ENCODE results near the gene NR2F6. TPM values are rescaled to one million over a fixed set of nuclear protein-coding genes. Genes with fewer than 3 reads are reported as not detected.

NR2F6 gene
- total RNA-seq, 1 experiment from 2014 or later, result 90.8 TPM

- CTCF ChIA-PET, result no interaction called here
- Histone ChIP-seq H3F3A (ENCODE audit: insufficient read depth, low read depth) (peaks cover 27% of the 10 kb centered on the region), H3K4me3 (no peak overlapping the region), H3K9me3 (ENCODE audit: insufficient read depth, low read depth) (no peaks in the 10 kb centered on the region), H4K20me1 (ENCODE audit: insufficient read depth) (no peaks in the 10 kb centered on the region), H3K79me2 (ENCODE audit: low read depth) (no peaks in the 10 kb centered on the region), H3K9me2 (ENCODE audit: insufficient read depth) (no peaks in the 10 kb centered on the region), H2AFZ (no peak overlapping the region), H3K36me3 (ENCODE audit: low read depth) (no peaks in the 10 kb centered on the region), H3K4me2 (peak overlapping the region; percentile 20), H3K4me1 (replicated peaks; ENCODE audit: insufficient read depth) (peaks cover 23% of the 10 kb centered on the region), H3K27ac (peak overlapping the region; percentile 68), H3K27me3 (ENCODE audit: insufficient read depth, low read depth) (no peaks in the 10 kb centered on the region)
- peak in 1 of 2 experiments; percentile 40 for DNase-seq
- intact Hi-C loops (cut with micrococcal nuclease; ENCODE audit: unreplicated experiment), result no loop called here
- POLR2A ChIA-PET (ENCODE audit: unreplicated experiment), result interaction anchor here (1.0 to 1.2 kb wide), 2 partner anchors 12 to 40 kb away, joined by 5 to 13 read pairs; partner anchors contain the start of genes BABAM1 and USE1
- TF ChIP-seq, protein P1, sequence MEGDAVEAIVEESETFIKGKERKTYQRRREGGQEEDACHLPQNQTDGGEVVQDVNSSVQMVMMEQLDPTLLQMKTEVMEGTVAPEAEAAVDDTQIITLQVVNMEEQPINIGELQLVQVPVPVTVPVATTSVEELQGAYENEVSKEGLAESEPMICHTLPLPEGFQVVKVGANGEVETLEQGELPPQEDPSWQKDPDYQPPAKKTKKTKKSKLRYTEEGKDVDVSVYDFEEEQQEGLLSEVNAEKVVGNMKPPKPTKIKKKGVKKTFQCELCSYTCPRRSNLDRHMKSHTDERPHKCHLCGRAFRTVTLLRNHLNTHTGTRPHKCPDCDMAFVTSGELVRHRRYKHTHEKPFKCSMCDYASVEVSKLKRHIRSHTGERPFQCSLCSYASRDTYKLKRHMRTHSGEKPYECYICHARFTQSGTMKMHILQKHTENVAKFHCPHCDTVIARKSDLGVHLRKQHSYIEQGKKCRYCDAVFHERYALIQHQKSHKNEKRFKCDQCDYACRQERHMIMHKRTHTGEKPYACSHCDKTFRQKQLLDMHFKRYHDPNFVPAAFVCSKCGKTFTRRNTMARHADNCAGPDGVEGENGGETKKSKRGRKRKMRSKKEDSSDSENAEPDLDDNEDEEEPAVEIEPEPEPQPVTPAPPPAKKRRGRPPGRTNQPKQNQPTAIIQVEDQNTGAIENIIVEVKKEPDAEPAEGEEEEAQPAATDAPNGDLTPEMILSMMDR (conservative IDR thresholded peaks at IDR 0.05), result no peak
- no TSS peak for BruUV-seq (replicated peaks)
These were observed 8.9 kb upstream of the NR2F6 start for GRCh38 chr19:17254636-17255035.

DNA sequence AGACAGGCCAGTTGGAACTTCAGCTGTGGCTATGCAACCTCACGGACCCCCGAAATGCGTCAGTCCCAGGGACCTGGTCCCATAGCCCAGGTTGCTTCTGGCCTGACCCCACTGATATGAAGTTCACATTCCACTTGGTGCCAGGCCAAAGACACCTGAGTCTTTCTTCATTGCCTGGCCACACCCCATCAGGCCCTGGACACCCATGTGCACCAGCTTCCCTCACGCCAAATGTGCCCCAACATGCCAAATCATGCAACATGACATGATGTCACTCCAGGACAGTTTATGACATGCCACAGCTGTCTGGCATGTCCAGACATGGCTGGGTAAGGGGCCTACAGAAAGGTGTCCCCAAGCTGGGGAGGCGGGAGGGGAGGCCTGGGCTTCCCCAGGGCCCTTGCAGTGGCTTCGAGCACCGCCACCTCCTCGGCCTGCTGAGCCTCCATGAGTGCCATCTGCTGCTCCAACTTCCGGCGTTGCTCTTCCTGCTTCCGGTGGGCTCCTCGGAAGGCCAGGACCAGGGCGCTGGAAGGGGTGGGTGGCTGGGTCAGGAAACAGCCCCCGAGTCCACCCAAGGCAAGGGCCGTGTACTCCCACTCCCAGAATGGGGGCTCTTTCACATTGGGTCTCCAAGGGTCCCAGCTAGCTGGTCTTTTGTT, 4.3 kb upstream of the NR2F6 start:
- POLR2A ChIA-PET (ENCODE audit: unreplicated experiment), result no interaction called here
- H3K9me2 ChIP-seq (ENCODE audit: insufficient read depth), result no peaks in the 10 kb centered on the region
- peaks cover 52% of the 10 kb centered on the region for H3F3A ChIP-seq (ENCODE audit: insufficient read depth, low read depth)
- no peak overlapping the region for H2AFZ ChIP-seq
- H3K9me3 ChIP-seq (ENCODE audit: insufficient read depth, low read depth), result no peaks in the 10 kb centered on the region
- no peak overlapping the region for H3K4me3 ChIP-seq
- H3K79me2 ChIP-seq (ENCODE audit: low read depth), result peaks cover 7% of the 10 kb centered on the region; the same call in 1 of the 2 replicates
- TF ChIP-seq, protein P1 (conservative IDR thresholded peaks at IDR 0.05), result no peak
- TF ChIP-seq EZH2 (IDR thresholded peaks at IDR 0.05; ENCODE audit: low read depth), result no peak
- CTCF ChIA-PET, result interaction anchor here (0.6 kb wide), 1 partner anchor 16 kb away, joined by 6 read pairs; no protein-coding TSS in a partner anchor
- peak overlapping the region; percentile 29 for H3K4me2 ChIP-seq
- peak overlapping the region; percentile 95 for H3K27ac ChIP-seq
- H4K20me1 ChIP-seq (ENCODE audit: insufficient read depth), result no peaks in the 10 kb centered on the region
- H3K27me3 ChIP-seq (ENCODE audit: insufficient read depth, low read depth), result no peaks in the 10 kb centered on the region
- intact Hi-C loops (cut with micrococcal nuclease; ENCODE audit: unreplicated experiment), result no loop called here
- no peaks in the 10 kb centered on the region for H3K36me3 ChIP-seq (ENCODE audit: low read depth)
- BruUV-seq (replicated peaks), result no TSS peak
- DNase-seq, result peak in 1 of 2 experiments; percentile 31
- H3K4me1 ChIP-seq (replicated peaks; ENCODE audit: insufficient read depth), result peaks cover 46% of the 10 kb centered on the region

DNA sequence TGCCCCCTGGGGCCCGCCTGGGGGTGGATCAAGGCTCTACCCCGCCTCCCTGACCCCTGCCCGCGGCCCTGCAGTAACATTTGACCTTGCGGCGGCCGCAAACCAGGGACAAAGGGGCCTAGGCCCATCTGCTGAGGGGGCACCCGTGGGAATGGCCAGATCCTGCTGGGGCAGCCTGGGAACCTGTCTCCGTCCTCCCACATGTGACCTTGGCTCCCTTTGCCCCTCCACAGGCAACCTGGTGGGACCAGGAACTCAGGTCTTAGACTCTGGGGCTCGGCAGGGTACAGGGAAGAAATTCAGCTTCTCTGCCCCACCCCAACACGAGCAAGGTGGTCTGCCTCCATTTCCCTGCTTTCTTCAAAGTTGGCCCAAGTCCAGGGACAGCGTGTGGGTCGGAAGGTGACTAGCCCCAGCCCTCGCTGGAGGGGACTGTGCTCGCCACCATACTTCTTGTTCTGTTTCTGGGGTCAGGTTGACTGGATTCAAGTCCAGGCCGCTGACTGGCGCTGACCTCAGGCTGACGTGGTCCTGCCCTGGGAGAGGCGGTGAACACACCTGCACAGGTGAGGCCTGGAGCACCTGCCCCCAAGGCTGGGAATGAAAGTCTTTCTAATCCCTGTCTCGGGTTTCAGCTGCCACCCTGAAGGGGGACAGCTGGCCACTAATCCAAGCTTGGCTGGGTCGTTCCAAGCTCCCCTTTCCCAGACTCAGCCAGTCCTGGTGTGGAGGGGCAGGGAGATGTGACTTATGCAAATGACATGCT, 2.5 kb upstream of the NR2F6 start:
- BruUV-seq (replicated peaks), result TSS peak; percentile 69
- Histone ChIP-seq H3K4me3 (peak overlapping the region; percentile 61; the same call in 1 of the 2 replicates), H3F3A (ENCODE audit: insufficient read depth, low read depth) (peaks cover 45% of the 10 kb centered on the region), H3K36me3 (ENCODE audit: low read depth) (no peaks in the 10 kb centered on the region), H3K4me1 (replicated peaks; ENCODE audit: insufficient read depth) (peaks cover 41% of the 10 kb centered on the region), H3K27me3 (ENCODE audit: insufficient read depth, low read depth) (no peaks in the 10 kb centered on the region), H3K9me2 (ENCODE audit: insufficient read depth) (no peaks in the 10 kb centered on the region), H3K27ac (peak overlapping the region; percentile 95), H3K4me2 (peak overlapping the region; percentile 86), H3K79me2 (ENCODE audit: low read depth) (peaks cover 25% of the 10 kb centered on the region), H3K9me3 (ENCODE audit: insufficient read depth, low read depth) (no peaks in the 10 kb centered on the region), H2AFZ (peak overlapping the region; percentile 40), H4K20me1 (ENCODE audit: insufficient read depth) (peaks cover 7% of the 10 kb centered on the region)
- peak; percentile 85 to 98 for DNase-seq
- CTCF ChIA-PET, result interaction anchor here (0.6 to 1.5 kb wide), 4 partner anchors 12 to 530 kb away, joined by 3 to 9 read pairs (median 4); partner anchors contain the start of gene MRPL34
- POLR2A ChIA-PET (ENCODE audit: unreplicated experiment), result interaction anchor here (1.9 kb wide), 1 partner anchor 19 kb away, joined by 8 read pairs; the partner anchor contains the start of gene BABAM1
- TF ChIP-seq, protein P1 (conservative IDR thresholded peaks at IDR 0.05), result no peak
- TF ChIP-seq EZH2 (IDR thresholded peaks at IDR 0.05; ENCODE audit: low read depth), result no peak
- intact Hi-C loops (cut with micrococcal nuclease; ENCODE audit: unreplicated experiment), result no loop called here
